ENCODE data around the gene TBC1D14.
A peak's percentile ranks its signal among the peaks of the same experiment; 100 is the strongest.
"Not testable (repeated sequence)": the region's sequence is repeated elsewhere in the genome, so short reads cannot be mapped to it uniquely, and the experiment has no call there.

The TBC1D14 gene

GRCh38 chr4:6890358-6890757, 19.3 kb upstream of the TBC1D14 start:
- DNase-seq (no peak), ATAC-seq (no peak)

DNA sequence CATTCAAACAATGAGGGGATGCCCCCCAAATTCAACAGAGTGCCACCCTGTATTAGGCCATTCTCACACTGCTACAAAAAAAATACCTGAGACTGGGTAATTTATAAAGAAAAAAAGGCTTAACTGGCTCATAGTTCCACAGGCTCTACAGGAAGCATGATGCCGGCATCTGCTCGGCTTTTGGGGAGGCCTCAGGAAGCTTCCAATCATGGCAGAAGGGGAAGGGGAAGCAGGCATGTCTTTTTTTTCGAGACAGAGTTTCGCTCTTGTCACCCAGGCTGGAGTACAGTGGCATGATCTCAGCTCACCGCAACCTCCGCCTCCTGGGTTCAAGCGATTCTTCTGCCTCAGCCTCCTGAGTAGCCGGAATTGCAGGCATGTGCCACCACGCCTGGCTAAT, 18.7 kb upstream of the TBC1D14 start:
- not testable (repeated sequence) for ATAC-seq, DNase-seq

GRCh38 chr4:6891436-6892170, 18.0 kb upstream of the TBC1D14 start:
- ATAC-seq (no peak), DNase-seq (no peak)

- DNase-seq (peak; percentile 38), ATAC-seq (peak; percentile 50)
These were observed 17.3 kb upstream of the TBC1D14 start for GRCh38 chr4:6892190-6892908.

DNA sequence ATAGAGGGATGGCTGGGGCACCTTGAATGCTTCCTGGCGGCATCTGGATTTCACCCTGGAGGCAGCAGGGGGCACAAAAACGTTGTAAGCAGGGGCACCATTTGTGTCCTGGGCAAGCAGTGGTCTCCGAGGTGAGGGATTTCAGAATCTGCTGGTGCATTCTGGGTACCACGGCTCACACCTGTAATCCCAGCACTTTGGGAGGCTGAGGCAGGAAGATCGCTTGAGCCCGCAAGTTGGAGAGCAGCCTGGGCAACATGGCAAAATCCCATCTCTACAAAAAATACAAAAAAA, 16.8 kb upstream of the TBC1D14 start:
- no peak for DNase-seq
- ATAC-seq: no peak

GRCh38 chr4:6893449-6894085, 16.1 kb upstream of the TBC1D14 start:
- no peak for DNase-seq
- ATAC-seq: no peak

DNA sequence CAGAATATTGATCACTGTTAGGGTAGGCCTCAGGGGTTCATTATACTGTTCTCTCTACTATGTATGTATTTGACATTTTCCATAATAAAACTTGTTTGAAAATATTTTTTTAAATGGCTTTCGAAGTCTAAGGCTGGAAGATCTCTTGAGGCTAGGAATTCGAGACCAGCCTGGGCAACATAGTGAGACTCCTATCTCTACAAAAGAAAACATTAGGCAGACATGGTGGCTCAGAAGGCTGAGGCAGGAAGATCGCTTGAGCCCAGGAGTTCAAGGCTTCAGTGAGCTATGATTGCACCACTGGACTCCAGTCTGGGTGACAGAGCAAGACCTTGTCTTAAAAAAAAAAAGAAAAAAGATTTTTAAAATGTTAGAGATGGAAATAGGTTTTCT, 15.5 kb upstream of the TBC1D14 start:
- no peak for ATAC-seq
- no peak for DNase-seq

GRCh38 chr4:6894528-6895498, 14.8 kb upstream of the TBC1D14 start:
- DNase-seq: no peak
- no peak for ATAC-seq

- DNase-seq (no peak), ATAC-seq (no peak)
These were observed 13.6 kb upstream of the TBC1D14 start for GRCh38 chr4:6896035-6896434.

DNA sequence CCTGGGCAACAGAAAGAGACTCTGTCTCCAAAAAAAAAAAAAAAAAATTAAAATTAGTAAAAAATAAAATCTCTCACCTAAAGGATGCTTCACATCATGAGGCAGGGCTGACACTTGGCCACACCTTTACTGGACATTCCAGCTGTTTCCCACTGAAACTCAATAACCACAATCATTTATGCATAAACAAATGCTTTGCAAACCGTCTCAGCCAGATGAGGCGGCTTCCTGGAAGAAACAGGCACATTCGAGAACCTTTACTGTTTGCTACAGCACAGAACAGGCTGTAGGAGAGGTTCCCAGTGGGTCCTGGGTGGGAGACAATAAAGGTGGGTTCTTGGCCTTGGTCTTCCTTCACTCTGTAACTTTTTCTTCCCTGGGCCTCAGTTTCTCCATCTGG, 10.9 kb upstream of the TBC1D14 start:
- DNase-seq: no peak
- ATAC-seq: no peak

DNA sequence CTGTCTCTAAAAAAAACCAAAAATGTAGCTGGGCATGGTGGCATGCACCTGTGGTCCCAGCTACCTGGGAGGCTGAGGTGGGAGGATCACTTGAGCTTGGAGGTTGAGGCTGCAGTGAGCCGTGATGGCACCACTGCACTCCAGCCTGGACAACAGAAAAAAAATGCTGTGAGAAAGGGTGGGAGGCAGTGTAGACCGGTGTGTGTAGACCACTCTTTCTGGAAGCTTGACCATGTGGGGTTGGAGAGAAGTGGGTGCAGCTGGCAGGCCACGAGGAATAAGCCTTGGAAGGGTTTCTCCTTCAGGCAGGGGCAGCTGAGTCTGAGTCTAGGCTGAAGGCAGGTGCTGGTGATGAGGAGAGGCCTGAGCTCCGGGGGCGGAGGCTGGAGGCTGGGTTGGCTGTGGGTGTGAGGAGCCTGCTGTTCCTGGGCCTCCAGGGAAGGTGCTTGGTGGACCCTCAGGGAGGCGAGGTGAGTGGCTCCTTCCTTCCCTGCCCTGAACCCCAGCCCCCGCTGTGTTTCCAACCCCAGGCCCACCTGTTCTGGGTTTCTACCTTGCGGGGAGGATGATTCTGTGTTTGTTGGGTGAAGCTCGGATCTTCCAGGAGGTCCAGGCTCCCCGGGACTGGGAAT, 9.3 kb upstream of the TBC1D14 start:
- DNase-seq: no peak

DNA sequence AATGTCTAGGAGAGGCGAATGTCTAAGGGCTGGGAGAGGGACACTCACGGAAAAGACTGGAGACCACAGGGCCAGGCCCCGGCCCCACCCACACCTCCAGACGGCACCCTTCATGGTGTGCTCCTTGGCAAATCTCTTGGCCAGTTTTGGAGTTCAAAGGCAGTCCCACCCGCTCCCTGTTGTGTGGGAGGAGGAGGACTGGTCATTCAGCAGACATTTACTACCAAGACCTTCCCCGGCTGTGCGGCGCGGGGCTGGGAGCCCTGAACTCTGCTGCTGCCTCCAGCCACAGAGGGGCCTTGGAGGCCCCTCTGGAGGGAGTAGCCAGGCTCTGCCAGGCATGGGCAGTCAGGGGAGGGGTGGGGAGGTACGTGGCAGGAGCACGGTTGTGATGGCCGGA, 8.7 kb upstream of the TBC1D14 start:
- DNase-seq: no peak
- no peak for ATAC-seq

More for the DNA sequence above, 9.3 kb upstream of the TBC1D14 start:
- no peak for ATAC-seq

DNA sequence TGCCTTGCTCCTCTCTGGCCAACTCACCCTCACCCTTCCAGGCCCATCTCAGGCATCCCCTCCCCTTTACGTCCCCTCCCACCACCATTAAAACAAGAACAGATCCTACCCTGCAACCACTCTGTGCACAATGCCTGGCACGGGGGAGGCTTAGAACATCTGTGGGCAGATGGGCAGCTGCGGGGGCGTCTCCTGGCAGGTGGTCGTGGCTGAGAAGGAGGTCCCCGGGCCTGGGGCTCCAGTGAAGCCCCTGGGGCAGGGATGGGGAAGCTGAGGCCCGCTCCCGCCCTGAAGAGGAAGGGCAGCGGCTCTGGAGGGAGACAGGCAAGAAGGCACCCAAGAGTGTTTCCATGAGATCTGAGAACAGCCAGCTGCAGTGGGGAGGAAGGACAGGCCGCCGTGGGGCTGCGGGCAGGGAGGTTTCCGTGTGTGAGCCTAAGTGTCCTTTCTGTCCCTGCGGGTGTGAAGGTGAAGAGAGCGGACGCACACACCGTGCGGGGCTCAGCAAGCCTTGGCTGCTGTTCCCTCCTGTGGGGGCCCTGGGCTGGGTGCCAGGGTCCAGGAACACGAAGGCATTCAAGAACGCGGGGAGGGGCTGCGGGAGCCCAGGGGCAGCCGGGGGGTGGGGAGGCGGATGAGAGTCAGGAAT, 7.8 kb upstream of the TBC1D14 start:
- no peak for DNase-seq
- ATAC-seq: no peak

- ATAC-seq (no peak), DNase-seq (no peak)
These were observed 7.1 kb upstream of the TBC1D14 start for GRCh38 chr4:6902318-6903042.

DNA sequence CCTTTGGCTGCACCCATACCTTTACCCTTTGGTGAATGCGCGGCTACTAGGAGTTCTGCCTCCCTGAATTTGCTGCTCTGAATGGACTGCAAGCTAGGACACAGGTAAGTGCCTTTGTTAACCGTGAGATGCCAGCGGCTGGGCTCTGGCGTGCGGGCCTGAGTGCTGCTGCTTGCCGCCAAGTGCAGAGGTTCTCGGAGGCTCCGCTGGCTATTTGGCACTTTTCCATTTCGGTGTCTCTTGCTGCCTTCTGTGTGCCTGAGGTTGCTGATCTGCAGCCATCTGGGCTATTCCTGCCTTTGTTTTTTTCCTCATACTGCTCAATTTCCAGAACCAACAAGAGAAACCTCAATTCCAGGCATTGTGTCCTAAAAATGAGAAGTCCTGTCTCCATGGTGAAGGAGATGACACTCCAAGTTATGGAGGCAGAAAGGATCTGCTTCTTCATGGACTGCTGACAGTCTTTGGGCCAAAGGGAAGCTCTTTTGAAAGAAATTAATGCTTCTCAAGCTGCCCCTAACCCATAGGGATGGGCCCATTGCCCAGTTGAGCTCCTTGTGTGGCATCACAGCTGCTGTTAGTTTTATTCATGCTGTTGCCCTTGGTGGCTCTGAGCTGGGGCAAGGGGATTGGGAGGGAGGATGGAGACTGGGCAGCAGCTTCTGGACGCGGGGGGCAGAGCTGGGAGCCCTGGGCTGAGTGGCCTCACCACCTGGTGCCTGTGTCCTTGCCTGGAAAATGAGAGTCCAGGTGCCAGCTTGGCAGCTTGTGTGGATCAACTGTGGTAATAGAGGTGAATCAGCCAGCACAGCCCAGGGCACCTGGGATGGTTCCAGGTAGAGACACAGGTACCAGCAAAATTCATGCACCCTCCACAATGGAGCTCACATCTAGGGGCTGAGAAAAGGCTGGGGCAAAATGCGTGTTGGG, 3.8 kb upstream of the TBC1D14 start:
- DNase-seq: no peak
- no peak for ATAC-seq

- DNase-seq, ATAC-seq: not testable (repeated sequence)
These were observed 3.1 kb upstream of the TBC1D14 start for GRCh38 chr4:6906486-6906885.

- DNase-seq (no peak), ATAC-seq (no peak)
These were observed 1.9 kb upstream of the TBC1D14 start for GRCh38 chr4:6907658-6908191.

GRCh38 chr4:6908432-6909112, 1.1 kb upstream of the TBC1D14 start:
- DNase-seq: no peak
- ATAC-seq: no peak

GRCh38 chr4:6909970-6910339, 329 bp downstream of the TBC1D14 start:
- peak; percentile 59 for DNase-seq

More at GRCh38 chr4:6909970-6910339, 329 bp downstream of the TBC1D14 start:
- peak; percentile 15 for ATAC-seq

All from stimulated activated naive CD8-positive, alpha-beta T cell treated with anti-CD3 and anti-CD28 coated beads, Interleukin-15, Interleukin-2, amounts not matched to agents 100 U/mL and 50 U/mL, for 24 hours (primary cell).